Mesendoderm (in vitro differentiated cells): ENCODE data around the gene SH3BP2.
"Not testable (repeated sequence)": the region's sequence is repeated elsewhere in the genome, so short reads cannot be mapped to it uniquely, and the experiment has no call there.

Experiments
- DNase-seq: peaks from one replicate; pipeline ENCODE4 v3.0.0; 2013
- H2AK5ac ChIP-seq: 2 replicates; pipeline ENCODE4 v1.6.1; 2013; ENCODE audit warnings: low read length, inconsistent platforms
- H2BK120ac ChIP-seq: 2 replicates; pipeline ENCODE4 v1.6.1; 2013; ENCODE audit warnings: low read depth, mild to moderate bottlenecking, low read length, moderate library complexity, mixed read lengths
- H2BK15ac ChIP-seq: replicated peaks from 2 replicates; pipeline ENCODE4 v1.6.1; 2013; ENCODE audit warnings: low read depth, mild to moderate bottlenecking, moderate library complexity
- H2BK5ac ChIP-seq: 2 replicates; pipeline ENCODE4 v1.6.1; 2013; ENCODE audit warnings: low read length, inconsistent platforms
- H3K18ac ChIP-seq: 2 replicates; pipeline ENCODE4 v1.6.1; 2013; ENCODE audit warnings: mild to moderate bottlenecking, low read length, mixed read lengths
- H3K23ac ChIP-seq: one replicate; pipeline ENCODE4 v1.6.1; 2013; ENCODE audit warnings: low read length
- H3K27ac ChIP-seq: 2 replicates; pipeline ENCODE4 v1.5.1; 2013; ENCODE audit warnings: low read depth, mild to moderate bottlenecking, inconsistent platforms, low read length, moderate library complexity
- H3K27me3 ChIP-seq: 2 replicates; pipeline ENCODE4 v1.6.1; 2013; ENCODE audit warnings: low read length, control low read depth, mild to moderate bottlenecking, inconsistent platforms; ENCODE audit not compliant: insufficient read depth, poor library complexity
- H3K36me3 ChIP-seq: 2 replicates; pipeline ENCODE4 v1.6.1; 2013; ENCODE audit warnings: low read length, inconsistent platforms; ENCODE audit not compliant: control insufficient read depth, insufficient read depth
- H3K4ac ChIP-seq: one replicate; pipeline ENCODE4 v1.6.1; 2013; ENCODE audit warnings: low read depth, mild to moderate bottlenecking, low read length, moderate library complexity
- H3K4me1 ChIP-seq: 2 replicates; pipeline ENCODE4 v1.6.1; 2013; ENCODE audit warnings: low read depth, low read length, inconsistent platforms; ENCODE audit not compliant: control insufficient read depth
- H3K4me2 ChIP-seq: 2 replicates; pipeline ENCODE4 v1.6.1; 2013; ENCODE audit warnings: low read length
- H3K4me3 ChIP-seq: 2 replicates; pipeline ENCODE4 v1.5.1; 2013; ENCODE audit warnings: mild to moderate bottlenecking, low read length
- H3K56ac ChIP-seq: one replicate; pipeline ENCODE4 v1.6.1; 2013; ENCODE audit warnings: low read length
- H3K79me1 ChIP-seq: 2 replicates; pipeline ENCODE4 v1.6.1; 2013; ENCODE audit warnings: low read length, inconsistent platforms
- H3K79me2 ChIP-seq: 2 replicates; pipeline ENCODE4 v1.6.1; 2013; ENCODE audit warnings: mild to moderate bottlenecking, low read length; ENCODE audit not compliant: control insufficient read depth, insufficient read depth
- H3K9ac ChIP-seq: 2 replicates; pipeline ENCODE4 v1.6.1; 2013; ENCODE audit warnings: low read length, inconsistent platforms
- H4K5ac ChIP-seq: one replicate; pipeline ENCODE4 v1.6.1; 2013; ENCODE audit warnings: low read length
- H4K8ac ChIP-seq: one replicate; pipeline ENCODE4 v1.6.1; 2013; ENCODE audit warnings: low read depth, mild to moderate bottlenecking, control low read depth, low read length, moderate library complexity
- WGBS: extraction: QIAGEN DNeasy Blood & Tissue Kit; methylation state at CpG from one replicate; pipeline ENCODE4 v1.1.7; 2013; ENCODE audit warnings: low lambda C conversion rate, missing lambda C conversion rate; ENCODE audit not compliant: insufficient coverage; ENCODE audit errors: extremely low coverage; 5-methylcytosine and 5-hydroxymethylcytosine counted together

Gene SH3BP2

GRCh38 chr4:2768124-2768523 lies 24.8 kb upstream of the SH3BP2 start:
- no peak overlapping the region for H3K4me3 ChIP-seq
- no peaks in the 10 kb centered on the region for H3K4me1 ChIP-seq
- H3K4ac ChIP-seq: no peak overlapping the region
- no peak overlapping the region for H3K4me2 ChIP-seq
- no peak overlapping the region for H3K23ac ChIP-seq
- H3K79me2 ChIP-seq: no peaks in the 10 kb centered on the region
- no peak overlapping the region for H4K8ac ChIP-seq
- no peak overlapping the region for H4K5ac ChIP-seq
- no peak for DNase-seq
- H3K36me3 ChIP-seq: no peaks in the 10 kb centered on the region
- no peak overlapping the region for H3K56ac ChIP-seq
- H3K27me3 ChIP-seq: no peaks in the 10 kb centered on the region
- H3K27ac ChIP-seq: no peak overlapping the region
- H3K79me1 ChIP-seq: no peaks in the 10 kb centered on the region
- H3K18ac ChIP-seq: no peak overlapping the region
- no peak overlapping the region for H2BK15ac ChIP-seq
- WGBS: no CpG with 5 or more reads among the region's 9 CpGs
- H2AK5ac ChIP-seq: no peak overlapping the region
- no peak overlapping the region for H2BK5ac ChIP-seq
- no peak overlapping the region for H2BK120ac ChIP-seq
- H3K9ac ChIP-seq: no peak overlapping the region

GRCh38 chr4:2768921-2769336 lies 24.0 kb upstream of the SH3BP2 start:
- no peak overlapping the region for H2BK15ac ChIP-seq
- WGBS: no CpG with 5 or more reads among the region's 15 CpGs
- H3K18ac ChIP-seq: no peak overlapping the region
- no peak overlapping the region for H3K9ac ChIP-seq
- H3K56ac ChIP-seq: peak overlapping the region; percentile 34
- no peak overlapping the region for H2BK5ac ChIP-seq
- no peak for DNase-seq
- H2AK5ac ChIP-seq: no peak overlapping the region
- no peaks in the 10 kb centered on the region for H3K79me1 ChIP-seq
- H3K36me3 ChIP-seq: no peaks in the 10 kb centered on the region
- H3K4me3 ChIP-seq: no peak overlapping the region
- H3K4ac ChIP-seq: no peak overlapping the region
- no peak overlapping the region for H4K5ac ChIP-seq
- H4K8ac ChIP-seq: no peak overlapping the region
- H3K27me3 ChIP-seq: no peaks in the 10 kb centered on the region
- no peaks in the 10 kb centered on the region for H3K4me1 ChIP-seq
- H2BK120ac ChIP-seq: no peak overlapping the region
- no peak overlapping the region for H3K27ac ChIP-seq
- H3K23ac ChIP-seq: no peak overlapping the region
- H3K79me2 ChIP-seq: no peaks in the 10 kb centered on the region
- no peak overlapping the region for H3K4me2 ChIP-seq

- no CpG with 5 or more reads among the region's 3 CpGs for WGBS
- Histone ChIP-seq H3K4me3 (no peak overlapping the region), H3K18ac (no peak overlapping the region), H2BK120ac (no peak overlapping the region), H3K23ac (no peak overlapping the region), H3K4me1 (no peaks in the 10 kb centered on the region), H3K9ac (no peak overlapping the region), H2BK15ac (no peak overlapping the region), H4K8ac (no peak overlapping the region), H3K4ac (no peak overlapping the region), H3K27ac (no peak overlapping the region), H3K36me3 (no peaks in the 10 kb centered on the region), H3K27me3 (no peaks in the 10 kb centered on the region), H3K79me1 (no peaks in the 10 kb centered on the region), H2AK5ac (no peak overlapping the region), H2BK5ac (no peak overlapping the region), H3K56ac (no peak overlapping the region), H3K4me2 (no peak overlapping the region), H3K79me2 (no peaks in the 10 kb centered on the region), H4K5ac (no peak overlapping the region)
- no peak for DNase-seq
These were observed 21.6 kb upstream of the SH3BP2 start for GRCh38 chr4:2771264-2771663.

- H3K4me2 ChIP-seq, H3K4me3 ChIP-seq, H3K79me2 ChIP-seq, H3K23ac ChIP-seq, H3K79me1 ChIP-seq, H3K56ac ChIP-seq, H3K27me3 ChIP-seq, H4K5ac ChIP-seq, H2BK15ac ChIP-seq, H3K4me1 ChIP-seq, H3K36me3 ChIP-seq, H2AK5ac ChIP-seq, H2BK5ac ChIP-seq, H3K4ac ChIP-seq, H3K18ac ChIP-seq, DNase-seq, H4K8ac ChIP-seq, H3K9ac ChIP-seq, H3K27ac ChIP-seq, H2BK120ac ChIP-seq: not testable (repeated sequence)
- no CpG with 5 or more reads among the region's 5 CpGs for WGBS
These were observed 12.2 kb upstream of the SH3BP2 start for GRCh38 chr4:2780643-2781042.

- no peak overlapping the region for H2BK15ac ChIP-seq
- H3K4me1 ChIP-seq: no peaks in the 10 kb centered on the region
- no peak overlapping the region for H3K4me3 ChIP-seq
- no peak overlapping the region for H2BK120ac ChIP-seq
- no CpG with 5 or more reads among the region's 10 CpGs for WGBS
- no peak overlapping the region for H3K23ac ChIP-seq
- no peak overlapping the region for H3K4ac ChIP-seq
- no peak overlapping the region for H2BK5ac ChIP-seq
- H3K18ac ChIP-seq: no peak overlapping the region
- no peak overlapping the region for H3K4me2 ChIP-seq
- DNase-seq: no peak
- no peaks in the 10 kb centered on the region for H3K27me3 ChIP-seq
- no peak overlapping the region for H4K8ac ChIP-seq
- H3K56ac ChIP-seq: no peak overlapping the region
- H4K5ac ChIP-seq: no peak overlapping the region
- H3K79me2 ChIP-seq: no peaks in the 10 kb centered on the region
- H3K36me3 ChIP-seq: no peaks in the 10 kb centered on the region
- no peaks in the 10 kb centered on the region for H3K79me1 ChIP-seq
- H3K9ac ChIP-seq: no peak overlapping the region
- no peak overlapping the region for H3K27ac ChIP-seq
- no peak overlapping the region for H2AK5ac ChIP-seq
These were observed 11.0 kb upstream of the SH3BP2 start for GRCh38 chr4:2781911-2782310.

GRCh38 chr4:2783790-2784189 lies 9.1 kb upstream of the SH3BP2 start:
- no peak overlapping the region for H3K56ac ChIP-seq
- no CpG with 5 or more reads among the region's 4 CpGs for WGBS
- H3K36me3 ChIP-seq: no peaks in the 10 kb centered on the region
- no peak overlapping the region for H3K4ac ChIP-seq
- H3K79me2 ChIP-seq: no peaks in the 10 kb centered on the region
- H4K8ac ChIP-seq: no peak overlapping the region
- no peak overlapping the region for H2AK5ac ChIP-seq
- H3K4me1 ChIP-seq: no peaks in the 10 kb centered on the region
- no peaks in the 10 kb centered on the region for H3K79me1 ChIP-seq
- no peak overlapping the region for H4K5ac ChIP-seq
- no peaks in the 10 kb centered on the region for H3K27me3 ChIP-seq
- no peak overlapping the region for H3K18ac ChIP-seq
- H3K27ac ChIP-seq: no peak overlapping the region
- no peak overlapping the region for H2BK120ac ChIP-seq
- H3K9ac ChIP-seq: no peak overlapping the region
- no peak overlapping the region for H3K23ac ChIP-seq
- H2BK5ac ChIP-seq: no peak overlapping the region
- H2BK15ac ChIP-seq: no peak overlapping the region
- no peak for DNase-seq
- no peak overlapping the region for H3K4me2 ChIP-seq
- H3K4me3 ChIP-seq: no peak overlapping the region
